Stimulated activated CD4-positive, alpha-beta T cell treated with anti-CD3 and anti-CD28 coated beads, Interleukin-1b, Interleukin-23, amount 100 ng/mL, for 4 hours (primary cell): ENCODE data around the gene CTTN.
"Not testable (repeated sequence)": the region's sequence is repeated elsewhere in the genome, so short reads cannot be mapped to it uniquely, and the experiment has no call there.

Source experiments
- DNase-seq, 2 donors: peaks; one replicate each; pipeline ENCODE4 v3.0.0-alpha.2; 2020; ENCODE audit warnings: low read depth in 2 of 2

Gene CTTN

GRCh38 chr11:70381872-70382861 is 16.2 kb upstream of the CTTN start:
- DNase-seq, result no peak

- no peak for DNase-seq
These were observed 14.4 kb upstream of the CTTN start for GRCh38 chr11:70383664-70384565.

GRCh38 chr11:70384566-70385152 is 13.7 kb upstream of the CTTN start:
- DNase-seq, result no peak

DNA sequence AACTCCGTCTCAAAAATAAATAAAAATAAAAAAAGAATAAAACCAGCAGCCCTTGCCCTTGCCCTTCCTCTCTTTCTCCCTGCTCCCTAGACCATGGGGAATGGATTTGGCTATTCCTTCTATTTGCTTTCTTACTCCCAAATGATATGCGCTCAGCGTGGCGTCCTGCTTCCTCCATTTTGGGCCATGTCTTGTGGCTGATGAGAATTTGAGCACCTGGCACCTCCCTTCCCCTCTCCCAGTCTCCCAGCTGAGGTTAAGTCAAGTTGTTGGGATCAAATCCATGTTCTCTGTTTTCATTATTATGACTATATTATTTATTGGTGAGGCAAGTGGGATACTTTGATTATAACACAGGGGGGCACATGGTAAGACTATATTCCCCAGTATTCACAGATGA is 10.8 kb upstream of the CTTN start:
- DNase-seq, result no peak

DNA sequence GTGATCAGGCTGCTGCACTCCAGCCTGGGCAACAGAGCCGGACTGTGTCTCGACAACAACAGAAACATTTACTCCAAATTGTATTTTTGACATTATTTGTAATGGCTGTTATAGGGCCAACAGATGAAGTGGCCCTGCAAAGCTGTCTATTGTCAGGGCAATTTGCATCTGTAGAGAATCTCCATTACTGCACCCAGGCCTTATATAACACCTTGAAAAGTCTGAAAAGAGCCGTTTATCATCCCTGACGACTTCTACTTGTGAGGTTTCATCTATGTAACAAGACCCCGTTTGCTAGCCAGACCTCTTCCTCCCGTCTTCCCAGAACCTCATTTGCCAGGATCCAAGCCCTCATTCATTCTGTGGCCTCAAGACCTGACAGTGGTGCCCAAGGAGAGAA is 9.1 kb upstream of the CTTN start:
- DNase-seq, result no peak

- not testable (repeated sequence) for DNase-seq
These were observed 7.4 kb upstream of the CTTN start for GRCh38 chr11:70390882-70391281.

DNA sequence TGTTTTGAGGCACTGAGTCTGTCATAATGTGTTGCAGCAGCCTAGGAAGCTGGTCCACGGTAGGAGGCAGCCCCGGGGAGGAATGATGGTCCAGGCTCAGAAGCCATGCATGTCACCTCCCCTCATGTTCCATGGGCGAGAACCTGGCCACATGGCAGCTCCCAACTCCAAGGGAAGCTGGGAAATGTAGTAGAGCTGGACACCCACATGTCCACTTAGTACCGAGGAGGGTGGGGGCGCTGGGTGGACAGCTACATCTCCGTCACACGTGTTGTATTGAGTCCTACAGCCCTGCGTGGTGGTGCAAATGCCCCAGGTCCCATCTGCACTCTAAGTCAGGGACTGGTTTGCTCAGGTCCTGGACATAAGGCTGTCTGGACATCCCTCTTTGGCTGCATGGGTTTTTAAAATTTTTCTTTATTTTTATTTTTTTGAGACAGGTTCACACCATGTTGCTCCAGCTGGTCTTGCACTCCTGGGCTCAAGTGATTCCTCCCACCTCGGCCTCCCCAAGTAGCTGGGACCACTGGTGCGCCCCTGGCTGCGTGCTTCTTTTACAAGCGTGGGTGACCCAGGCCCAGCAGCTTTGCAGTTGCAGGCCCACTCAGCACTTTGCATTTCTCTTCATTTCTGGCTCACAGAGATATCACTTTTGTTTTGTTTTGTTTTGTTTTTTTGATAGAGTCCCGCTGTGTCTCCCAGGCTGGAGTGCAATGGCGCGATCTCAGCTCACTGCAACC is 3.9 kb upstream of the CTTN start:
- DNase-seq, result no peak

- DNase-seq, result no peak
These were observed 870 bp upstream of the CTTN start for GRCh38 chr11:70397336-70397982.

DNA sequence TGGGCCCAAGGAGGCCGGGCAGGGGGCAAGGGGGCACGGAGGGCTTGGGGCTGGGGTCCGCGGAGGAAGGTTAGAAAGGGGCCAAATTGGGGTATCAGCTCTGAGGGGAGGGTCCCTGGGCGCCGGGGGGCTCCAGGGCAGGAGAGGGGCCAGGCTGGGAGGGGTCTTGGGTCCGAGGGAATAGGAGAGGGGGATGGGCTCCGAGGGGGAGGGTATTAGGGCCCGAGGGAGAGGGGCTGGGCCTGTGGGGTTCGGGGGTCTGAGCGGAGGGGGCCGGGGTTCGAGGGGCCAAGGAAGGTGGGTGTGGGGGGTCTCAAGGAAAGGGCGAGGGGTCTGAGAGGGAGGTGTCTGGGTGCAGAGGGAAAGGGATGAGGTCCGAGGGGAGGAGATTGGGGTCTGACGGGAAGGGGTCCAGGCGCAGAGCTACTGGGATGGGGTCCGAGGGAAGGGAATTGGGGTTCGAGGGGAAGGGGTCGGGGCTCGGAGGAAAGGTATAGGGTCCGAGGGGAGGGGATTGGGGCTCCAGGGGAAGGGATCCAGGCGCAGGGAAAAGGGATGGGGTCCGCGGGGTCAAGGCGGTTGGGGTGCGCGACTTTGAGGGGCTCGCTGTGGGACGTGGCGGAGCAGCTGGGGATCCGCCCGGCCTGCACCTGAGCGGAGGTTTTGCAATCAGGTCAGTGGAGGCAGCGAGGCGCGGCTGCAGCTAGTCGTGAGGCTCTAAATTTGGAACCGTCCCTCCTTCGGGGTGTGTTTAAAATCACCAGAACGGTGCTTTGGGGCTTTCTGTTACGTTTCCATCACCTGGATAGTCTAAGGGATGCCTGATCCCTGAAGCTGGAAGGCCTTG is 728 bp downstream of the CTTN start:
- no peak for DNase-seq

DNA sequence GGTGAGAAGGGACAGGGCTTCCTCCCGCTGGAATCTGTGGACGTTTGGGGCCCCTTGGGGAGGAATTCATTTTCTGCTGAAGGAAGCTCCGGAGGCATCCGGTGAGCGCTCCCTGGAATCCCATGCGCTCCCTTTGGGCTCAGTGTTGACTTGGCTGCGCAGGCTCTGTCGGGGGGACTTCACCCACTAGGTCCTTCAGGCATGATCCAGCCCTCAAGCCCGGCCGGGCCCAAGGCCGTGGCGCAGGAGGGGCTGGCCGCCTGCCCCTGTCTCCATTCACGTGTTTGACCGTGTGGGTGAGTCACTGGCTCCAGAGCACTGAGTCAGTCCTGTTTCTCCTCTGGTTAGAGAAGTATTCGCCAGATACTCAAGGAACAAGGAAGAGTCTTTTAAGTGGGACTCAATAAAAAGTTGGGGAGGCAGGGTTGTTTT is 1.4 kb downstream of the CTTN start:
- no peak for DNase-seq

- DNase-seq, result no peak
These were observed 2.3 kb downstream of the CTTN start for GRCh38 chr11:70400643-70401042.

DNA sequence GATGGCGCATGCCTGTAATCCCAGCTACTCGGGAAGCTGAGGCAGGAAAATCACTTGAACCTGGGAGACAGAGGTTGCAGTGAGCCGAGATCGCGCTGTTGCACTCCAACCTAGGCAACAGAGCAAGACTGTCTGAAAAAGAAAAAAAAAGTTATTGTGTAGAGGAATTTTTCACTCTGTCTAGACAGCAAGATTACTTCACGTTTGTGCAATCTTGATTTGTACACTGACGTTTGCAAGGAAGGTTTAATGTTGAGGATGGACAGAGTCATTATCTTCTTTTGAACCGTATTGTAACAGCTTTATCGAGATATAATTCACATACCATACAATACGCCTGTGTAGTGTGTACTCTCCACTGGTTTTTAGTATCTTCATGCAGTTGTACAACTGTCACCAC is 3.7 kb downstream of the CTTN start:
- DNase-seq, result no peak

- no peak for DNase-seq
These were observed 4.4 kb downstream of the CTTN start for GRCh38 chr11:70402685-70403084.

- DNase-seq, result no peak
These were observed 5.9 kb downstream of the CTTN start for GRCh38 chr11:70404244-70404643.

DNA sequence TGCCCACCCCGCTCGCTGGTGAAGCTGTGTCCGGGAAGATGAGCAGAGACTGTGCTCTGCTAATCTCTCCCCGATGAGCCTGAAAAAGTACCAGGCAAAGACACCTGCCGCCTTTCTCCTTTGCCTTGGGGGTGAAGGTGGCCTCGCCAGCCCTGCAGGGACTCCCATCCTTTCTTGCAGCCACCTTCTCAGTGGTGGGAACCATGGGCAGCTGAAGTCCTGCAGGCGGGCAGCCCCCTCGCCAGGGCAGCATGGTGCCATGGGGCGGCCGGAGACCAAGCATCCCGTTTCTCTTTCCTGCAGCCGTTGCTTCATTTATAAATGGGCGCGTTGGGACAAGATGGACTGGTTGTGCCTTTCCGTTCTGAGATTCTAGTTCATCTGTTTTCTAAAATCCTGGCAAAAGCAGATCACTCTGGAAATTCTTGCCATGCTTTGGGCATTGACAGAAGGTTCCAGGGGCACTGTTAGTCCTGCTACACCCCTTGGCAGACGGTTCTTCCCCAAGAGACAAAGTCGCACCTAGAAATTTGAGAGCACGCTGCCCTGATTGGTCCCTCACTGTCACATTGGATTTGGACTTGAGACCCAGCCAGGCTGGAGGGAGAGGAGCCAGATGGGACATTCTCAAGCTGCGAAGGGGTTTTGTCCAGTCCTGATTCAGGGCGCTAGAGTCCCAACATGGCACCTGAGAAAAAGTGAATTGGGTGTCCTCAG is 7.5 kb downstream of the CTTN start:
- no peak for DNase-seq

DNA sequence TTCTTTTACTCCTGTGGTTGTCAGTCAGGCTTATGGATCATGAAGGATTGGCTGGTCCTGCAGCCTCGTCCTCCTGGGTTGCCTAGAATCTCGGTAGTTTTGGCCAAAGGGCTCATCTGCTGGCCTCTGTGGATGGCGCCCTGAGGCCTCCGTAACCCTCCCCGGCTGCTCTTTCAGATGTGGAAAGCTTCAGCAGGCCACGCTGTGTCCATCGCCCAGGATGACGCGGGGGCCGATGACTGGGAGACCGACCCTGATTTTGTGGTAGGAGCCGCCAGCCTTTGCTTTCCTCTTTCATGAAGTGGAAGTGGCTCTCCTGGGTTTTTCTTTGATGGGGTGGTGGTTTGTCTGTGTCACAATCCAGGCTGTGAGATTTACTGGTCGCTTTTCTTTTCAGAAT is 8.8 kb downstream of the CTTN start:
- no peak for DNase-seq

GRCh38 chr11:70407814-70408213 is 9.5 kb downstream of the CTTN start:
- no peak for DNase-seq

GRCh38 chr11:70408326-70408725 is 10.0 kb downstream of the CTTN start:
- DNase-seq, result not testable (repeated sequence)

DNA sequence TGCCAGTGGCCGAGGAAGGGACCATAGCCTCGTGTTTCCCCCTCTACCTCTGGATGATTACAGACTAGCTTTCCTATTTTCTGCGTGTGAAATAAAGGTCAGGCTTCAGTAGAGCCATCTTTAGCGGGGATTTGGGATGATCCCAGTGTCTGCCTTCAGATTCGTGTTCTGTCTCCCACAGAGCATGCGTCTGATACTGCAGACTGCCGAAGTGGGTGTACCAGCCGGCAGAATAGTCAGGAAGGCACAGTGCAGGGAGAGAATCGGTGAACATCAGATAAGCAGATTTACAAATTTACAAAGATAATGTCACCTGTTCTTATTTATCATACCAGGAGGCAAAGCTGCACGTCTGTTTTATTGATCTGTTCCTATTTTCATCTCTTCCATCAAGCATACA is 11.1 kb downstream of the CTTN start:
- no peak for DNase-seq
